ENCODE measurements around the gene THOP1.
"Not testable (repeated sequence)": the region's sequence is repeated elsewhere in the genome, so short reads cannot be mapped to it uniquely, and the experiment has no call there.

The THOP1 gene

DNA sequence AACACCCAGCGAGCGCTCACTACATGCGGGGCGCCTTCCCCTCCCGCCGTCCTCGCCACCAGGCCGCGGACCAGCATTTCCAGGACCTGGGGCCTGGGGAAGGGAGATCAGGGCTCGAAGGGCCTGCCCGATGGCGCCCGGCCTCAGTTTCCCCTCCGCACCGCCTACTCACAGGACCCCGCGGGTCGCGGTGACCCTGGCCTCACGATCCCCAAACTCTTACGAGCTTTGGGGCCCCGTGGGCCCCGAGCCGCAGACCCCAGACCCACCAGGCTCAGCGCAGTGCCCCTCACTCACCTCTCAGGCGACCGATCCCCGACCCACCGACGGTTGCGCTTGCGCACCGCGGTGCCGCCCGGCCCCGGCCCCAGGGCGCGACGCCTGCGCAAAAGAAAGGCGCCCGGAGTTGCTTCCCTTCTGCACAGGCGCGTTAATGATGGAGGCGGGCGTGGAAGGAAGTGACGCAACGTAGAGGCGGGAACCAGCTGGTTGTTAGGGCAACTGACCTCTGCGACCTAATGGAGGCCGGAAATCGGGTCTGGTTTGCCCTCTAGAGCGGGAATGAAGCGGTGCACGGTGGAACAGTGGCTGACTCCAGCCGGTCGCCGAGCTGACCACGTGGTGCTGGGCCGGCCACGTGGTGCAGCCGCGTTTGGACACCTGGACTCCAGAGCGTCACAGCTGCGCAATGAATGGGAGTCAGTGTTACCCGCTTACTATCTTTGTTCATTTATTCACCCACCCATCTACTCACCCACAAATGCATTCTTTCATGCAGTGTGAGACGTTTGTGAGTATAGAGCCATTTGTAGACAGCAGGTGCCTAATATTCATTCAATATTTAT, 2.1 kb upstream of the THOP1 start, which contains the start of gene SGTA:
SGTA (minus strand) TSS at position 338 of the 845 bp plus-strand sequence. CDS start 14,205 bp downstream, outside the sequence.
- peak; percentile 90 for DNase-seq (ENCODE audit: low read depth)

DNA sequence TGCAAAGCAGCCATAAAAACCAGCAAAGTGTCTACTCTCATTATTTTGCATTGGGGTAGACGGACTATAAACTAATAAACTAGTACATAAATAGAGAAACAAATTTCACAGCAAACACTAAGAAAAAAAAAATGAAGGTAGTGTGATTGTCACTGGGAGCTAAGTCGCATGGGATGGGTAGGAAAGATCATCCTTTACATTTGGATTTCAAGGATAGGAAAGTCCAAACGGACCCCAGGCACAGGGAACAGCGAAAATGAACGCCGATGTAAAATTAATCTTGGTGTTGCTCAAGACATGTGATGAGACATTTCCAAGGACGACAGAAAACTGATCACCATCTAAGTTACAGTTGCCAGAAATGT, 1.5 kb upstream of the THOP1 start:
- DNase-seq (ENCODE audit: low read depth), result no peak

DNA sequence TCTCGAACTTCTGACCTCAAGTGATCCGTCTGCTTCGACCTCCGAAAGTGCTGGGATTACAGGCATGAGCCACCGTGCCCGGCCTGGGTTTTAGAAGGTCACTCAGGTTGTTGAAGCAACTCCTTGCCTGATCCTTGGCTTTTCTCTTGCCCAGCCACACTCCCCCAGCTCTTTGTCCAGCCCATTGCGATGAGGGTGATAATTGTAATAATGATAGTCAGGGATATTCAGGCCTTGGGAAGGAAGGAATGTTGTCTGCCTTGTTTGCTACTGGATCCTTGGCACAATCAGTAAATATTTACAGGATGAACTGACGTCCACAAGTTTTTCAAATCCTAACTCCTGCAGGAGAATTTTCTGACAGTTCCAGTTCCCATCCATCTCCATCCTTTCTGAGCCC, 1.8 kb downstream of the THOP1 start:
- no peak for DNase-seq (ENCODE audit: low read depth)

DNA sequence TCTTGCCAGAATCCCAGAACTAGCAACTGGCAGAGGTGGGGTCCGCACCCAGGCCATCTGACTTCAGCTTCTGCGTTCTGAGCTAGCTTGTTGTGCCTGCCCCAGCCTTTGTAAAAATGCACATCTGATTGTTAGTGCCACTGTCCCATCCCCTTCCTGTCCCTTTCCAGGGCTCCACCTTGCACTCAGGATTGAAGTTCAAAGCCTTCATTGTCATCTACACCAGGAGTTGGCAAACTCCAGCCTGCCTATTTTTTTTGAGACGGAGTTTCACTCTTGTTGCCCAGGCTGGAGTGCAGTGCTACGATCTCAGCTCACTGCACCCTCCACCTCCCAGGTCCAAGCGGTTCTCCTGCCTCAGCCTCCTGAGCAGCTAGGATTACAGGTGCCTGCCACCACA, 2.9 kb downstream of the THOP1 start:
- no peak for DNase-seq (ENCODE audit: low read depth)

DNA sequence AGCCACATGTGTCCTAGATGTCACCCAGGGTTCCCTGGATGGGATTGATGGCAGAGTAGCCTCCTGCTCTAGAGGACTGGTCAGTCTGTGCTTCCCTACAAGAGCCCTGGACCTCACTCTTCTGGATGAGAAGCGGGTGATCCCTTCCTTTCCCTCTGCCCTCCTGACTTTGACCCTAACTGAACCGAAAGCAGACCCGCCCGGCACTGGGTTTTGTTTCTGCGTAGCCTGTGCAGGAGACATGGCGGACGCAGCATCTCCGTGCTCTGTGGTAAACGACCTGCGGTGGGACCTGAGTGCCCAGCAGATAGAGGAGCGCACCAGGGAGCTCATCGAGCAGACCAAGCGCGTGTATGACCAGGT, 4.9 kb downstream of the THOP1 start:
- no peak for DNase-seq (ENCODE audit: low read depth)

DNA sequence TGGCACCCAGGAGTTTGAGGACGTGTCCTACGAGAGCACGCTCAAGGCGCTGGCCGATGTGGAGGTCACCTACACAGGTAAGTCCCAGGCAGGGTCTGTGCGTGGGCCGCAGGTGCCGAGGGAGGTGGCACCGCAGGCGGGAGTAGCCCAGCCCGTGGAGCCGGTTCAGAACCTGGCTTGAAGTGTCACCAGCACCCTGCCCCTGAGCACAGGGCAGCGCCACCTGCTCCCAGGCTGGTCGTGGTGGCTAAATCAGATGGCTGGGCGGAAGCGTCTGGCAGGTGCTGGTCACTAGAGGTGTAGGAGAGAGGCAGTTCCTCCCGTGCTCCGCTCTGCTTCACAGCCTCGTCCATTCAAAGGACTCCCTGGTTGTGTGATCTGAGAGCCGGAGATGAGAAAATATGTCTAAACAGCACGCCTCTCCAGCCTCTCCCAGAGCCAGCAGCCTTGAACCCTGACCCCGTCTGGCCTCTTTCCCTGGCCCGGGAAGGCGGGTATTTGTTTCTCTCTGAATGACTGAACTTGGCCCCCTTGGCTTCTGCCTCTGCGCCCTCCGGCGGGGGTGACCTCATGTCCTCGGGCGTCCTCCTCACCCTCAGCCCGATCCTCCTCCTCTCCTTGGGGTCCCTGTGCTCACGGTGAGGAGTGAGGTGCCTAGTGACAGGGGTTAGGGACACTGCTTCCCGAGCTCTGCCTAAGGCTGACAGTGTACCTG, 5.4 kb downstream of the THOP1 start:
- DNase-seq (ENCODE audit: low read depth), result no peak

DNA sequence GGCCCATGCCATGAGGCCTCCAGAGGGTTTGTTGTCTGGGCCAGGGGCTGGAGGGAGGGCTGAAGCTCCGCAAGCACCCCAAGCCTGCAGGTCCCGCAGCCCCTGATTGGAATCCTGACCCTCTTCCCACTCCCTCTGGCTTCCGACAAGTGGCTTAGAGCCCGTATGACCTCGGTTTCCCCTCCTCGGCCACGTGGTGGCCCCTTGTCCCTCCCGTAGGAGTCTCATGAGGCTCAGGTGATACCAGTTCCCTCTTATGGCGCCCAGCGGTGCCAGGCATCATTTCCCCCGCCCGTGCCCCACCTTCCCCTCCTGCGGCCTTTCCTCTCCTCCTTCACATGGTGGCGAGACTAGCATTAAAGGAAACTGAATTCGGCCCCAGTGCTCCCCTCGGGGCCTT, 6.1 kb downstream of the THOP1 start:
- DNase-seq (ENCODE audit: low read depth), result no peak

DNA sequence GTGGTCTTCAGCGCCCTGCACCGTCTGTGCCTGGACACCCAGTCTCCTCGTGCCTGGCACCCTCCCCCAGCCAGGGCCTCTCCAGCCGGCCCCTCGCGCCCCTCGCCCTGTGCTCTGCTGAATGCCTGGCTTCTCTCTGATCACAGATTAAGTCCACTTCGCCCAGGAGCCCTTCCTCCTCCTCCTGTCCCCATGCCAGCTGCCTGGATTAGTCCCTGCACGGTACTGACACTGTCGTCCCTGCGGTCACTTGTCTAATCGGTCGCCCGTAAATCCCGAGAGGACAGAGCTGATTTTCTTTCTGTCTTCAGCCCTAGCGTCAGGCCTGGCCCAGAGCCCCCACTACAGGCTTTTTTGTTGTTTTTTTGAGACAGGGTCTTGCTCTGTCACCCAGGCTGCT, 6.6 kb downstream of the THOP1 start:
- DNase-seq (ENCODE audit: low read depth), result no peak

DNA sequence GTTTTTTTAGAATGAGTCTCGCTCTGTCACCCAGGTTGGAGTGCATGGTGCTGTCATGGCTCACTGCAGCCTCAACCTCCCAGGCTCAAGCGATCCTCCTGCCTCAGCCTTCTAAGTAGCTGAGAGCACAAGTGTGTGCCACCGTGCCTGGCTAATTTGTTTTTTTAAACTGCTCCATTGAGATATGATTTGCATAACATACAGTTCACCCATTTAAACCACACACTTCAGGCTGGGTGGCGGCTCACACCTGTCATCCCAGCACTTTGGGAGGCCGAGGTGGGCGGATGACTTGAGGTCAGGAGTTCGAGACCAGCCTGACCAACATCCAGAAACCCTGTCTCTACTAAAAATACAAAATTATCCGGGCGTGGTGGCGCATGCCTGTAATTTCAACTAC, 7.4 kb downstream of the THOP1 start:
- not testable (repeated sequence) for DNase-seq (ENCODE audit: low read depth)

DNA sequence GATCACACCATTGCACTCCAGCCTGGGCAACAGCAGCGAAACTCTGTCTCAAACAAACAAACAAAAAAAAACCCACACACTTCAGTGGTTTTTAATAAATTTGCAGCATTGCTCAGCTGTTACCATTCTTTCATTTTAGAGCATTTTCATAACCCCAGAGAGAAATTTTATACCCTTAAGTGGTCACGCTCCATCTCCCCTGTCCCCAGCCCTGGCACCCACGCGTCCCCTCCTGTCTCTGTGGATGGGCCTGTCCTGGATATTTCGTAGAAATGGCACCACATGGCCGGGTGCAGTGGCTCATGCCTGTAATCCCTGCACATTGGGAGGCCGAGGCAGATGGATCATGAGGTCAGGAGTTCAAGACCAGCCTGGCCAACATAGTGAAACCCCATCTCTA, 7.8 kb downstream of the THOP1 start:
- no peak for DNase-seq (ENCODE audit: low read depth)

DNA sequence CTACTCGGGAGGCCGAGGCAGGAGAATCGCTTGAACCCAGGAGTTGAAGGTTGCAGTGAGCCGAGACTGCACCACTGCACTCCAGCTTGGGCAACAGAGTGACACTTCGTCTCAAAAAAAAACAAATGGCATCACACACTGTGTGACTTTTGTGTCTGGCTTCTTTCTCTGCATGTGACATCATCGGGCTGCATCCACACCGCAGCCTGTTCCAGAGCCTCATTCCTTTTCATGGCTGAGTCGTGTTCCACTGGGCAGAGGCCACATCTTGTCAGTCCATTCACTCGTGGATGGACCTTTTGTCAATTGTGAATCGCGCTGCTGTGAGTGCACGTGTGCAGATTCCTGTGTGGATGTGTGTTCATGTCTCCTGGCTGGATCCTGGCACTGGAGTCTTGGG, 8.3 kb downstream of the THOP1 start:
- no peak for DNase-seq (ENCODE audit: low read depth)

DNA sequence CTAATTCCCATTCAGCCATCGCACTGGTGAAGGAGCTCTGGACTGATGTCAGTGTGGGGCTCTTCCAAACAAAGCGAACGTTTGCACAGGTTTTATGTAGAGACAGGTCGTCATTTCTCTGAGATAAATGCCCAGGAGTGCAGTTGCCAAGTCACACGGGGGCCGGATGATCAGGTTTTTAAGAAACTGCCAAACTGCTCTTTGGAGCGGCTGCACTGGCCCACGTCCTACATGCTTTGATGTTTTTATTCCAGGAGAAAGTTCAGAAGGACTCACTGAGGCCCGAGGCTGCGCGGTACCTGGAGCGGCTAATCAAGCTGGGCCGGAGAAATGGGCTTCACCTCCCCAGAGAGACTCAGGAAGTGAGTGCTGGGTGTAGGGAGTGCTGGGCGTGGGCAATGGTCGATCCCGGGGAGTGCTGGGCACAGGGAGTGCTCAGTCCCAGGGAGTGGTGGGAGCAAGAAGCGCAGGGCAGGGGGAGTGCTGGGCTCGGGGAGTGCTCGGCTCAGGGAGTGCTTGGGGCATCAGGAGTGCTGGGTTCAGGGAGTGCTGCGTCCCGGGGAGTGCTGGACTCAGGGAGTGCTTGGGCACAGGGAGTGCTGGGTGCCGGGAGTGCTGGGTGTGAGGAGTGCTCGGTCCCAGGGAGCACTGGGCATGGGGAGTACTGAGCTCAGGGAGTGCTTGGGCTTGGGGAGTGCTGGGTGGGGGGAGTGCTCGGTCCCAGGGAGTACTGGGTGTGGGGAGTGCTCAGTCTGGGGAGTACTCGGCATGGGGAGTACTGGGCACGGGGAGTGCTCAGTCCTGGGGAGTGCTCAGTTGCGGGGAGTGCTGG, 10.7 kb downstream of the THOP1 start:
- DNase-seq (ENCODE audit: low read depth), result no peak

DNA sequence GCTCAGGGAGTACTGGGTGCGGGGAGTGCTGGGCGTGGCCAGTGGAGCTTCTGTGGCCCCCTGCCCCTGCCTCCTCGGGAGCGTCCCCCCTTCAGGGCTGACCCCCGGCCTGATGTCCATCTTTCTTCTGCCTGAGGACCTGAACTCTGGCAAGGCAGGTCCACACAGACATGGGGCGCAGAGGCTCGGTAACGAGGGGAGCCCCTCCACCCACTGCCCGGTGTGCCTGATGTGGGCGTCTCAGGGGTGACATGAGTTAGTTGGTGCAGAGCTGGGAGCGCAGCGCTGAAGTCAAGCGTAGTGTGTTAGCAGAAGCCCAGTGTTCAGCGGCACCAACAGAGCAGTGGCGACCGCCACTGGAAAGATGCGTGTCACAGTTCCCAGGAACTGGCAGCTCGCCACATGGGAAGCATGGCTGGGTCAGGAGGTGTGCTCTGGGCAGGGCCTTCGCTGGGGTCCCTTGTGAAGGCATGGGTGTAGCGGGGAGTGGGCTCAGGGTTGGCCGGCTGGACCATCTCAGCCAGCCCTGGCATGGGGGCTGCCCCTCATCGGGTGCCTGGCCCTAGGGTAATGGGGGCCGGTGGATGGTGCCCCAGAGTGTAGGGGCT, 11.5 kb downstream of the THOP1 start:
- no peak for DNase-seq (ENCODE audit: low read depth)

DNA sequence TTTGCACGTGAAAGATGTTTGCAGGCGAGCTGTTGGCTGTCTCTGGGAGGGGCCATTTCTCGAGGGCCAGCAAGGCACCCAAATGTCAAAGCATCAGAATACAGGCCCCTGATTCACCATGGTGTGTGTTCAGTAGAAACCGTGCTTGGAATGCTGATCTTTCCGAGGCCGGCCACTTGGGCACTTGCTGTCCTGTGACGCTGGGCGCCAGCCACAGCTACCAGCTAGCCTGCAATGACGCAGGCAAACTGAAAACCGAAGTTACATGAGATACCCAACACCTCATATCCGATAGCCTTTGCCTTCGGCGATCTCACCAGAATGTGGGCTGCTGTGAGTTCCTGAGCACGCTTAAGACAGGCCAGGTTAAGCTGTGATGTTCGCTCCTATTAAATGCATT, 12.0 kb downstream of the THOP1 start:
- no peak for DNase-seq (ENCODE audit: low read depth)

DNA sequence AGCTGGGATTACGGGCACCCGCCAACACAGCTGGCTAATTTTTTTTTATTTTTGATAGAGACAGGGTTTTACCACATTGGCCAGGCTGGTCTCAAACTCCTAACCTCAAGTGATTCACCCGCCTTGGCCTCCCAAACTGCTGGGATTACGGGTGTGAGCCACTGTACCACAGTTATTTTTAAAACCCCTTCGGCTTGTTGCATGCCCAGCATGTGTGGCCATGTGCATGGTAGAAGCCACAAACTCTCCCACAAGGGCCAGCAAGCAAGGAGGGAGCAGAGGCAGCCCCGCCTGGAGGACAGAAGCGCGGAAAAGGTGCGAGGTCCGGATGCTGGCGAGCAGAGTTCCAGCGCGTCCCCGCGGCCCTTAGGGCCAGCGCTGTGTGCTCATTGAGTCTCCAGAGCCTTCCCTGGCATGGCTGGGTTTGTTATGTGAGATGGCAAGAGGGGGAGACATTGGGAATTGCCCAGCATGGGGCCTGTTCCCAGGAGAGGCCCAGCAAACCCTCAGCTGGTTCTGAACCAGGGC, 12.9 kb downstream of the THOP1 start:
- DNase-seq (ENCODE audit: low read depth), result no peak

DNA sequence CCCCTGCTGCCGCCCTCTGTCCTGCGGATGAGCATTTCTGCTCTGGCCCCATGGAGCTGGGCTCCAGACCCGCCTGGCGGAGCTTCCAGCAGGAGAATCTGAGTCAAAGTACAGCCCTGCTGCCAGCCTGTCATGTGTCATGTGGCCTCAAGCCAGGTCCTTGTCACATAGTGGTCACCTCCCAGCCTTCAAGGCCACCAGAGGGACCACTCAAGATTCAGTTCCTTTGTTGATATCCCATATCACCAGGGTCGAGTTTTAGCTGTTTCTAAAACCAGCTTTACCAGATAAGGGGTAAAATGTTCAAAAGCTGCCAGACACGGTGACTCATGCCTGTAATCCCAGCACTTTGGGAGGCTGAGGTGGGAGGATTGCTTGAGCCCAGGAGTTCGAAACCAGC, 13.4 kb downstream of the THOP1 start:
- no peak for DNase-seq (ENCODE audit: low read depth)

DNA sequence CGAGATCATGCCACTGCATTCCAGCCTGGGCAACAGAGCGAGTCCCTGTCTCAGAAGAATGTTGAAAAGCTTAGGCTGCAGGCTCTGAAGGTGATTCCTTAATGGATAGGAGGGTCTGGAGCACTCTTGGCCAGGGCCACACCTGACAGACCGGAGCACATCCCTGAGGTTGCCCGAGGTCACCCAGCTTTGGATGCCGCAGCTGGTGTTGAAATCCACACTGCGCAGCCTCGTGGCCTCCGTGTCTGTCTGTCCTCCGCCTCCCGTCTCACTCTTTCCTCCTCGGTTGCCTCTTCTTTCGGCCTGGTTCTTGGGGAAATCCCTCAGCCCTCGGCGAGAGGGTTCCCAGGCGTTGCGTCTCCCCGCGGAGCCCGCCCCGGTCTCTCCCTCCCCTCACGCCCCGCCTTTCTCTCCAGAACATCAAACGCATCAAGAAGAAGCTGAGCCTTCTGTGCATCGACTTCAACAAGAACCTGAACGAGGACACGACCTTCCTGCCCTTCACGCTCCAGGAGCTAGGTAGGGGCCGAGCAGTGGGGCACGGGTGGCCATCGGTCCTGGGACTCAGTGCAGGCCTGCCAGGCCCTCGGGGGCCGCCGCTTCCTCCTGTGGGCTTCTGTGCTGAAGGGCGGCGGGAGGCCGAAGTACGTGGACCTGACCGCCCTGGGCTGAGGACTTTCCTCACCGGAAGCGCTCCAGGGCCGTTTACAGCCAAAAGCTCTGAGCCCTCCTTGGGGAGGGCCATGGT, 14.1 kb downstream of the THOP1 start:
- no peak for DNase-seq (ENCODE audit: low read depth)

DNA sequence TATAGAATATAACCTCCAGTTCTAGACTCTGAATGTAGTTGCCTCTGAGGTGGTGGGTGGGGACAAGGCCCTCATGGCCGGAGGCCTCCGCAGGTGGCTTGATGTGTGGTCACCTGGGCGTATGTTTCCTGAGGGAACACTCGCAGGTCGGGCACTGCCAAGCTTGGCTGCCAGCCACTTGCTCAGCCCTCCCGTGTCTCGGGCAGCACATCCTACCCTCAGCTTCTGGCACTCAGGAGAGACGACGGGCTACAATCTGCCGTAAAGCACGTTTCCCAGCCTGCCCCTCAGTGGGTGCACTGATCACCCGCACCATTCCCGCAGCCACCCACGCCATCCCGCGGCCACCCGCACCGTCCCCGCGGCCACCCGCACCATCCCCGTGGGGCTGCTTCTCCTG, 15.2 kb downstream of the THOP1 start:
- no peak for DNase-seq (ENCODE audit: low read depth)

DNA sequence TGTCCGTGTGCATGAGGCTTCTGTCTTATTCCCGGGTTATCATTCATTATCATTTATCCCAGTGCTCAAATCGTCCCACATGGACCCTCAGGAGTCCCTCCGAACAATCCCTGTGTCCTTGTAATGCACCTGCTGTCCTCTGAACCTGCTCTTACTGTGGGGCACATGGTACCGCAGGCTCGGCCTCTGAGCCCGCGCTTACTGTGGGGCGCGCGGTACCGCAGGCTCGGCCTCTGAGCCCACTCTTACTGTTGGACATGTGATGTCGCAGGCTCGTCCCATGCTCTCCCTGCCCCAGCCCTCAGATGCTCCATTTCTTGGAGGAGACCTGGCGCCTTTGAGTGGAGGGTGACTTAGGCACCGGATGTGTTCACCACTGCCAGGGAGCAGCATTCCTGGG, 17.5 kb downstream of the THOP1 start:
- no peak for DNase-seq (ENCODE audit: low read depth)

DNA sequence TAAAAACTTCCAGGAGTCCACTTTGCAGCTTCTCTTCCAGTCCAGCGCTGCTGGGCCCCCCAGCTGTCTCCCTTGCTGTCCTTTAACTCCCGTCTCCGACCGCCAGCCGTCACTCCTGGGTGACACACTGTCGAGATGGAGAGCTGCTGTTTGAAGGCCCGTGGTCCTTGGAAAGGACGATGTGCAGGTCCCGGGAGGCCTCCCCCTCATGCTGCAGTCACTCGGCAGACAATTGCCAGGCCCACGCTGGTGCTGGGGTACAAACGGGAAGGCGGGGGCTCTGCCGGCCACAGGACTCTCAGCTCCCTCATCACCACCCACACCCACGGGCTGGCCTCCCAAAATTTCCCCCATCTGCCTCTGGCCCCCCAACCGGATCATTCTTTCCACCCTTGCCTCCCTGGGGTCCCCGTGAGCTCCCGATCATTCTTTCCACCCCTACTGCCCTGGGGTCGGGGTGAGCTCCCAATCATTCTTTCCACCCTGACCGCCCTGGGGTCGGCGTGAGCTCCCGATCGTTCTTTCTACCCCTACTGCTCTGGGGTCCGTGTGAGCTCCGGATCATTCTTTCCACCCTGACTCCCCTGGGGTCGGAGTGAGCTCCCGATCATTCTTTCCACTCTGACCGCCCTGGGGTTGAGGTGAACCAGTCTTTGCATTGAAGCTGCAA, 18.3 kb downstream of the THOP1 start:
- DNase-seq (ENCODE audit: low read depth), result no peak
